AG09319 (cell line): ENCODE results near the gene CIB2.

ENCODE experiments used
- DNase-seq: peaks from one replicate; pipeline ENCODE4 v3.0.0-alpha.2; 2010; ENCODE audit warnings: low read depth; ENCODE audit errors: extremely low read depth
- TF ChIP-seq, protein P1 (sequence below): IDR thresholded peaks from 2 replicates; pipeline ENCODE4 v1.5.1; 2011; ENCODE audit warnings: low read depth, mild to moderate bottlenecking, inconsistent platforms, low read length, moderate library complexity

Gene CIB2

DNA sequence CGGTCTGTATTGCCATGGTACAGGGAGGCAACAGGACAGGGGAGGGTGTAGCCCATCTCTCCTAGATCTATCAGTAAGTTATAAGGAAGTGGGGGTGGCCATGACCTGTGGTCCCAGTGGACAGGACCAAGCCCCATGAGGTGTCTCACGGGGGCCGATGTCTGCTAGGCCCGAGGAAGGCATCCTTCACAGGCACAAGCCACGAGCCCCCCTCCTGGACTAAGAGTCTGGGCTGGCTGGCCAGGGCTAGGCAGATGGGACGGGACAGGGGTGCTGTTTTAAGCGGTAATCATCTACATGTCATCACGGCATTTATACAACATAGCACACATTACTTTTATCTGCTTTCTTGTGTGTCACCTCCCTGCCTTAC, 51.2 kb downstream of the CIB2 start:
- TF ChIP-seq, protein P1, sequence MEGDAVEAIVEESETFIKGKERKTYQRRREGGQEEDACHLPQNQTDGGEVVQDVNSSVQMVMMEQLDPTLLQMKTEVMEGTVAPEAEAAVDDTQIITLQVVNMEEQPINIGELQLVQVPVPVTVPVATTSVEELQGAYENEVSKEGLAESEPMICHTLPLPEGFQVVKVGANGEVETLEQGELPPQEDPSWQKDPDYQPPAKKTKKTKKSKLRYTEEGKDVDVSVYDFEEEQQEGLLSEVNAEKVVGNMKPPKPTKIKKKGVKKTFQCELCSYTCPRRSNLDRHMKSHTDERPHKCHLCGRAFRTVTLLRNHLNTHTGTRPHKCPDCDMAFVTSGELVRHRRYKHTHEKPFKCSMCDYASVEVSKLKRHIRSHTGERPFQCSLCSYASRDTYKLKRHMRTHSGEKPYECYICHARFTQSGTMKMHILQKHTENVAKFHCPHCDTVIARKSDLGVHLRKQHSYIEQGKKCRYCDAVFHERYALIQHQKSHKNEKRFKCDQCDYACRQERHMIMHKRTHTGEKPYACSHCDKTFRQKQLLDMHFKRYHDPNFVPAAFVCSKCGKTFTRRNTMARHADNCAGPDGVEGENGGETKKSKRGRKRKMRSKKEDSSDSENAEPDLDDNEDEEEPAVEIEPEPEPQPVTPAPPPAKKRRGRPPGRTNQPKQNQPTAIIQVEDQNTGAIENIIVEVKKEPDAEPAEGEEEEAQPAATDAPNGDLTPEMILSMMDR = no peak
- no peak for DNase-seq

GRCh38 chr15:78079298-78080087, 51.8 kb downstream of the CIB2 start:
- DNase-seq = no peak
- TF ChIP-seq, protein P1 = no peak

GRCh38 chr15:78077871-78078210, 53.4 kb downstream of the CIB2 start:
- TF ChIP-seq, protein P1 = no peak
- DNase-seq = no peak

DNA sequence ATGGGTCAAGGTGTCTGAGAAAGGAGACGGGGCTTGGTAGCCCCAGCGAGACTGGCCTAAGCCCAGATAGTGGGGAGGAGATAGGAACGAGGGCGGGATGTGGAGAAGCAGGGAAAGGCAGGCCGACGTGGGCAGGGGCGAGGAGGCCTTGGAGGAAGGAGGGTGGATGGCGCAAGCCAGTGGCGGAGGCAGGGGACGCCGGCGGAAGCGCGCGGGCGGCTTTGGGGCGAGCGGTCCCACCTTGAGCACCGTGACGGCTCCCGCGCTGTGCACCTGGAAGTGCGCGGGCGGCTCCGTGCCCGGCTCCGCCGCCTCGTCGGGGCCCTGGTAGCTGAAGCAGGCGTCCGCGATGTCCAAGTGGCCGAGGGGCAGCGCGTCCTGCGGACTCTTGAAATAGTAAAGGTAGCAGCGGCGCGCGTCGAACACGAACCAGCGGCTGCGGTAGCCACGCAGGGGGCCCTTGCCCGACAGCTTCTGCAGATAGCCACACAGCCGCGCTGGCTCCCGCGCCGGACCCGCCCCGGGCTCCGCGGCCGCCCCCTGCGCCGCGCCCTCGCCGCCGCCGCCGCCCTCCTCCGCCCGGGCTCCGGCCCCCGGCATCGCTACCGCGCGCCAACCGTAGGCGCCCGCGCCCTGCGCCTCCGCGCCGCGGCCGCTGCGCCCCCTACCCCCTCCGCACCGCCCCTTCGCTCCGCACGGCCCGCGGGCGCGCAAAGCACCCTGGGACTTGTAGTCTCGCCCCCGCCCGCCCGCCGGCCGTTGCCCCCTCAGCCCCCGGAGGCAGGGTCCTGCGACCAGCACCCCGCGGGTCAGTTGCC, 54.0 kb downstream of the CIB2 start, which contains the start of gene TBC1D2B:
TSS of gene TBC1D2B (minus strand) at position 659 of the 818 bp plus-strand sequence. CDS start at position 600, 59 bp downstream.
- TF ChIP-seq, protein P1 = no peak
- no peak for DNase-seq

DNA sequence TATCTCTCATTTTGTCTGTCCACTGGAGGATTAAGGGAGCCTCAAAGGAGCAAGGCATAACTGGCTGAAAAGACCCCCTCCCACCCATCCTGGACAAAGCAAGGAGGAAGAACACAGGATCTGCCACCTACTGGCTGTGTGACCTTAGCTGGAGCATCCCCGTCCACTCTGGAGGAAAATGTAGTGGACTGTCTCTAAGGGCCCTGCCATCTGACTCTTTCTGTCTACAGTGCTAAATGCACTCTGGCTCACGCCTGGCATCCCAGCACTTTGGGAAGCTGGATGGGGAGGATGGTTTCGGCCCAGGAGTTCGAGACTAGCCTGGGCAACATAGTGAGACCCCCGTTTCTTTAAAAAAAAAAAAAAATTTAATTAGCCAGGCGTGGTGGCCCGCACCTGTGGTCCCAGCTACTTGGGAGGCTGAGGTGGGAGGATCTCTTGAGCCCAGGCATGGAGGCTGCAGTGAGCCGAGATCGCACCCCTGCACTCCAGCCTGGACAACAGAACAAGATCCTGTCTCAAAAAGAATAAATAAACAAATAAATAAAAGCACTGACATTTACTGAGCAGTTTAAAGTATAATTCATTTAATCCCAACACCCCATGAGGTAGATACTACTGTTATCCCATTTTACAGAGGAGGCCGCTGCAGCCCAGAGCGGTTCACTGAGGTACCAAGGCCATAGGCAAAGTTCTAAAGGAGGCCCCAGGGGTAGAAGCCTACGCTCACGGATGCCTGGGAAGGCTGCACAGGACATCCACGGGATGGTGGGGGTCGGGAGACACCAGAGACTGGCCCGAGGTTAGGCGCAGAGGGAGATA, 54.8 kb downstream of the CIB2 start:
- no peak for DNase-seq
- TF ChIP-seq, protein P1 = peak; percentile 34

GRCh38 chr15:78075490-78076230, 55.6 kb downstream of the CIB2 start:
- no peak for DNase-seq
- TF ChIP-seq, protein P1 = no peak
